ENCODE data around the gene CIROP.

Gene CIROP

DNA sequence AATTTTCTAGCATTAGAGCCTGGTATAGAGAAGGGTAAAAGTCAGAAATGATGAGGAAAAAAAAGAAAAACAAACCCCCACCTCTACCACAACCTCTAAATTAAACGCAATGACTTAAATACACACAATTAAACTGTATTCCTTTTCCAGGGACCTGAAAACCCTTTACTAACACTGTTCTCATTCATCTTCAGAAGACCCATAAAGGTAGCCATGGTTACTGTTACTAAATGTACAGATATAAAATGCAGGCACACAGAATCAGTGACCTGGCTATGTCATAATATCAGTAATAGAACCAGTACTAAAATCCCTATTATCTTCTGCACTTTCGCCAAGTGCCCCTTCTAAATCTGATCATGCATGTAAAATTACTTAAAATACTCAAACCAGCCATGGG is 11.3 kb downstream of the CIROP start:
- DNase-seq (ENCODE audit: low read depth in 1 of 2, low spot score in 1 of 2) = no peak
- TF ChIP-seq JUND (IDR thresholded peaks at IDR 0.05; ENCODE audit: low read depth) = no peak
- in situ Hi-C loops (cut with HindIII; ENCODE audit: low pct_unique_long_range_greater_than_20kb, low sequenced_read_pairs) = no loop called here

DNA sequence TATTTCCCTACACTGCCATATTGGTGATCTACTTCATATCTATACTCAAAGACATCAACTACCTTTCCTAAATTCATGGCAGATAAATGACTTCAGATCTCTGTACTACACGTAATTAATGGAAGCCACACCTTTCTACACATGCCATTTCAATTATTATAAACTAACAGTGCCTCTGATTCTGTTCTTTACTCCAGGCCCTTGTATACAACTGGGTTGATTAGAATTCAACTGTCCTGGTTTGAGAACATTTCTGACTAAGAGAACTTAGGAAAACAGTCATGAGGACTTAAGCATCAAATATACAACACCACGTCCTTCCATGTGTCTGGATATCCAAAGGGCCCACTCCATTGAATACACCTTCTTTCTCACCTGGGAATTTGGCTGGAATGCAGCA is 11.7 kb downstream of the CIROP start:
- DNase-seq (ENCODE audit: low read depth in 1 of 2, low spot score in 1 of 2) = no peak
- TF ChIP-seq JUND (IDR thresholded peaks at IDR 0.05; ENCODE audit: low read depth) = no peak
- in situ Hi-C loops (cut with HindIII; ENCODE audit: low pct_unique_long_range_greater_than_20kb, low sequenced_read_pairs) = no loop called here

DNA sequence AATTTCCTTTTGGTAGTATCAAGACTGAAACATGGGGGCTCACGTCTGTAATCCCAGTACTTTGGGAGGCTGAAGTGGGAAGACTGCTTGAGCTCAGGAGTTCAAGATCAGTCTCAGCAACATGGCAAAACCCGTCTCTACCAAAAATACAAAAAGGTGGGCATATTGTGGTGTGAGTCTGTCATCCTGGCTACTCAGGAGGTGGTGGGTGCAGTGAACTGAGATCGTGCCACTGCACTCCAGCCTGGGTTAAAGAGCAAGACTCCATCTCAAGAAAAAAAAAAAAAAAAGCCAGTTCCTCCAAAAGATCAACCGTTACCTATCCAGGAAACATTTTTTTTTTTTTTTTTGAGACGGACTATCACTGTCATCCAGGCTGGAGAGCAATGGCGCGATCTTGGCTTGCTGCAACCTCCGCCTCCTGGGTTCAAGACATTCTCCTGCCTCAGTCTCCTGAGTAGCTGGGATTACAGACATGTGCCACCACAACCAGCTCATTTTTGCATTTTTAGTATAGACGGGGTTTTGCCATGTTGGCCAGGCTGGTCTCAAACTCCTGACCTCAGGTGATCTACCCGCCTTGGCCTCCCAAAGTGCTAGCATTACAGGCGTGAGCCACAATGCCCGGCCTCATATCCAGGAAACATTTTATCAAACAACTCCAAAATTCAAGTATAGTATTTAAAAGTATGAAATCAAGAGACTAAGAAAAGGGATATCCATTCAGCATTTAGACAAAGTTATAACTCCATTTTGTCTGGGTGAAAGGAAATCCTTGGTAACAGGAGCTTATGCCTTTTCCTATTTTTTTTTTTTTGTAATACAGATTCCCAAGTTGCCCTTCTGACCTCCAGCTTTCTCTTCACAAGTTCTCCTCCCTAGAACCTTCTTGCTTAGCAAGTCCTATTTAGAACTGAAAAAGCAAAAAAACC is 13.2 kb downstream of the CIROP start:
- no peak for DNase-seq (ENCODE audit: low read depth in 1 of 2, low spot score in 1 of 2)
- no peak for TF ChIP-seq JUND (IDR thresholded peaks at IDR 0.05; ENCODE audit: low read depth)
- in situ Hi-C loops (cut with HindIII; ENCODE audit: low pct_unique_long_range_greater_than_20kb, low sequenced_read_pairs) = no loop called here

DNA sequence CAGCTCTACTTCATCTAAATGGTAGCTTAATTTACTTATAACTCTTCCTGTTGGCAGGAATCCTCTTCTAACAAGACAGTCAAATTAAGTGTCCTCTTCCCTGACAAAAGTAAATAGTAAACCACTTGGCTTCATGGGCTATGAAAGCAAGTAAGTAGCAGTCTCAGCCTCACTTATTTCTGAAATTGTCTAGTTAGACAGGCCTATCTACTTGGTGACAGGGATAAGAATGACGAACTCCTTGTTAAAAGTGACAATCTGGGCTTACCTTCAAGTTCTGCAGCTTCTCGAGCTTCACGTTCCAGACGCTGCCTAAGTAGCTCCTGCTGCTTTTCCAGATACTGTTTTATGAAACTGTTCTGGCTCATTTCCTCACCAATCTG is 14.5 kb downstream of the CIROP start:
- in situ Hi-C loops (cut with HindIII; ENCODE audit: low pct_unique_long_range_greater_than_20kb, low sequenced_read_pairs) = no loop called here
- no peak for DNase-seq (ENCODE audit: low read depth in 1 of 2, low spot score in 1 of 2)
- no peak for TF ChIP-seq JUND (IDR thresholded peaks at IDR 0.05; ENCODE audit: low read depth)

DNA sequence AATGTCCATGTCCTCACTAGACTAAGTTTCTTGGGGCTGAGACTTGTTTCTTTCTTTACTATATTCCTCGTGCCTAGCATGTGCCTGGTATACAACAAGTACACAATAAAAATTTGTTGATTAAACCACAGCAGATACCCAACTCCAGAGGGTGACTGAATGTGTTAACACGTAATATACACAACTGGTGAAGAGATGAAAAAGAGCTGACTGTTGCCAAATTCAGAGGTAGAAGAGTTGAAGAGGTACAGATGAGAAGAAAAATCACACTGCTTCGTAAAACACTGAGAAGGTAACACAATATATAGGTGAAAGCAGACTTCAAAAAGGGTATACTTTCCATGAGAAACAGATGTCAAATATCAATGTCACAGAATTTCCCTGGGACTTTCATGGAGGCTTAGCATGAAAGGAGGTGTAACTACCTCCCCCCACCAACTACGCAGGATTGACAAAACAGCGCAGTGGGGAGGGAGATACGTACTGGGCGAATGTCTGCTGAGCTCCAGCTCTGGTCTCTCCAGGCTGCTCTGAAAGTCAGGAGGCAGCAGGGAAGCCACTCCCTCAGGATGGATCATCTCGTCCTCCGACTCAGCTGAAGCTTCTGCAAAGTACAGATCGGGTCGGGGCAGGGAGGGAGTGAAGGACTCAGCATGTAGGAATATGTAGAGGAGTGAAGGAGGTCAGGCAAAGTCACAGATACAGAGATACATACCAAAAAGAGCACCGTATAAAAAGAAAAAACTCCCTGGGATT is 15.1 kb downstream of the CIROP start:
- in situ Hi-C loops (cut with HindIII; ENCODE audit: low pct_unique_long_range_greater_than_20kb, low sequenced_read_pairs) = no loop called here
- DNase-seq (ENCODE audit: low read depth in 1 of 2, low spot score in 1 of 2) = no peak
- no peak for TF ChIP-seq JUND (IDR thresholded peaks at IDR 0.05; ENCODE audit: low read depth)

DNA sequence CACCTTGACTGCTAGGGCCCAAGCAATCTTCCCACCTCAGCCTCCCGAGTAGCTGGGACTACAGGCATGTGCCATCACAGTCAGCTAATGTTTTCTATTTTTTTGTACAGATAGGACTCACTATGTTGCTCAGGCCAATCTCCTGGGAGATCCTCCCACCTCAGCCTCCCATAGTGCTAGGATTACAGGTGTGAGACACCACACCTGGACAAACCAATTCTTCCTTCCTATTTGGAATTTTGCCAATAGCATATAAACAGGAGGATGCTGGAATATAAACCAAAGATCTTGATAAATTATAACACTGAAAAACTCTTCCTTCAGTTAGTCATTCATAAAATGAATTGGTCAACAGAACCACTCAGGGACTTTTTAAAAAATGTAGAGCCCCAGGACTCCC is 18.2 kb downstream of the CIROP start:
- in situ Hi-C loops (cut with HindIII; ENCODE audit: low pct_unique_long_range_greater_than_20kb, low sequenced_read_pairs) = no loop called here
- no peak for DNase-seq (ENCODE audit: low read depth in 1 of 2, low spot score in 1 of 2)
- TF ChIP-seq JUND (IDR thresholded peaks at IDR 0.05; ENCODE audit: low read depth) = no peak

DNA sequence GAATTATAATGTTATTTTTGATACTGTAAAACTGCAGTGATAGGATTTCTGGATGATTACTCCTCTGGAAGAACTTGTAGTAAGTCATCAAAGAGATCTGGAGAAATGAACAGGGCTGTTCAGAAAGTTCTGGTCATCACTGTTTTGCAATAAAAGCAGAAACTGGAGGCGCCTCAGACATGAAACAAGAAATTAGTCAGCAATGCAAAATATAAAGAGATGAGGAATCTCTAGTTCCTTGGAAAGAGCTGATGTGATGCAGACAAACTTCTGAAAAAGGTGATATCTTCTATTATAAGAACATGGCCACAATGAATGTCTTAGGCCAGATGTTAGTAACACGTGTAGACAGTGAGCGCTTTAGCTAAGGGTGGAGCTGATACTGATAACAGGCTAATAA is 19.3 kb downstream of the CIROP start:
- in situ Hi-C loops (cut with HindIII; ENCODE audit: low pct_unique_long_range_greater_than_20kb, low sequenced_read_pairs) = no loop called here
- DNase-seq (ENCODE audit: low read depth in 1 of 2, low spot score in 1 of 2) = no peak
- TF ChIP-seq JUND (IDR thresholded peaks at IDR 0.05; ENCODE audit: low read depth) = no peak

DNA sequence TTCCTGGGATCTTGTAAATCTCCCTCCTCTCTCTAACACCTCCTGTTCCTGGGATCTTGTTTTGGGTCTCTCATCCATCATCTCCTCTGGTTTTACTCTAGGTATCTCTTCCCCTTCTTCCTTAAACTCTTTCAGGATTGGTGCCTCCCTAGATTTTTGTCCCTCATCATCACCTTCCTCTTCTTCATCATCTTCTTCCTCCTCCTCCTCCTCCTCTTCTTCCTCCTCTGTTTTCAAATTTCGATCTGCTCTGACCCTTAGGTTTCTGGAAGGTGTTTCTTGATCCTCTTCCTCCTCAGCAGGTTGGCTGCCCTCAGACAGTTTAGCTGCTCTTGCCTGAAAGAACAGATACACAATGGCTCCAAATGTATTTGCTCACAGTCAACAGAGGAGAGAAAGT is 24.3 kb downstream of the CIROP start:
- no peak for DNase-seq (ENCODE audit: low read depth in 1 of 2, low spot score in 1 of 2)
- in situ Hi-C loops (cut with HindIII; ENCODE audit: low pct_unique_long_range_greater_than_20kb, low sequenced_read_pairs) = no loop called here
- TF ChIP-seq JUND (IDR thresholded peaks at IDR 0.05; ENCODE audit: low read depth) = no peak

DNA sequence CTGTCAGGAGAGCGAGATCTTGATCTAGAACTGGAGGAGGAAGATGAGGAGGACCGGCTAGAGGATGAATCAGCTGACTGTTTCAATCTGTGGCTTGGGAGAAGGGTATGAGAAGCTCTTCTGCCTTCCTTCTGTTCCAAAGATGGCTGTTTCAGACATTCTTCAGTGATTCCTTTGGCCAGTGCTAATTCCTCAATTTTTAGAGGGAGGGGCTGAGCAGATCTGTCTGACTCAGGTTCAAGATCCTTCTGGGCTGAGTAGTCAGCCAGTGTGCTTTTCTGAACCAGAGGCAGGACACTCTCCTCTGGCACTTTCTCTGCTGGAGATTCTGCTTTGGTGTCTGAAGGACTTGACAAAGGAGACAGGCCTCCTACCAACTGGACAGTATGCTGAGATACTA is 25.1 kb downstream of the CIROP start:
- no peak for DNase-seq (ENCODE audit: low read depth in 1 of 2, low spot score in 1 of 2)
- in situ Hi-C loops (cut with HindIII; ENCODE audit: low pct_unique_long_range_greater_than_20kb, low sequenced_read_pairs) = no loop called here
- TF ChIP-seq JUND (IDR thresholded peaks at IDR 0.05; ENCODE audit: low read depth) = no peak

DNA sequence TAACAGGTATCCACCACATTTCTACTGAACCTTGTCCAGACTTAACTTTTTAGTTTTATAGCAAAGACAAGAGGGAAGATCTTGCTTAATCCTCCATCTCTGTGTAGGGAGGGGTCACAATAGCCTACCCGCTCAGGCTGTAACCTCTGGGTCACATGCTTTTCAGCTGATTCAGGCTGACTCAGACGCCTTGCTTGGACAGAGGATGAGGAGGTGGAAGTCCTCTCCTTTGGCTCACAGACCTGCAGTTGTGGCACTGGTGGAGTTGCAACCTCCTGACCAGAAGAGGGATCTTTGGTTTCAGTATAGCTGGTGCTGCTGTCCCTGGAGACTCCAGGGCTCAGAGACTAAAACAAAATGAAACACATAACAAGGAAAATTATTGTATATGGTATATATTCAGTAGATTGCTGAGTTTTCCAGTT is 26.1 kb downstream of the CIROP start:
- no peak for TF ChIP-seq JUND (IDR thresholded peaks at IDR 0.05; ENCODE audit: low read depth)
- no peak for DNase-seq (ENCODE audit: low read depth in 1 of 2, low spot score in 1 of 2)
- in situ Hi-C loops (cut with HindIII; ENCODE audit: low pct_unique_long_range_greater_than_20kb, low sequenced_read_pairs) = no loop called here

DNA sequence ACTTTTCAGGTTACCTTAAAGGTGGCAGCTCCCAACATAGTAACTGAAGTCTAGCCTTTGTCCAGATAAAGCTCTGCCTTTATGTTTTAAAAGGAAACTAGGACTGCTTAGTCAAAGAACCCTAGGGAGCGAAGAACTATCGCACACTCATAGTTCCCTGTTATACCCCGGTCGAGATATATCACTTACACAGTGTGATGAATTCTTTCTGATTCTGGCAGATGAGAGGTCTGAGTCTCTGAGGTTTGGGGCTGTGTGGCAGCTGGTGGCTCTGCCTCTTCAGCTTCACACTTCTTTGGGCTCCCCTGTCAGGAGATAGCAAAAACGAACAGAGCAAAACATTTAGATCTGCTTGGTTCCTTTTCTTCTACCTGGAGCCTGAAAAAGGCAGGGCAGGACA is 26.8 kb downstream of the CIROP start:
- no peak for DNase-seq (ENCODE audit: low read depth in 1 of 2, low spot score in 1 of 2)
- in situ Hi-C loops (cut with HindIII; ENCODE audit: low pct_unique_long_range_greater_than_20kb, low sequenced_read_pairs) = no loop called here
- TF ChIP-seq JUND (IDR thresholded peaks at IDR 0.05; ENCODE audit: low read depth) = no peak

DNA sequence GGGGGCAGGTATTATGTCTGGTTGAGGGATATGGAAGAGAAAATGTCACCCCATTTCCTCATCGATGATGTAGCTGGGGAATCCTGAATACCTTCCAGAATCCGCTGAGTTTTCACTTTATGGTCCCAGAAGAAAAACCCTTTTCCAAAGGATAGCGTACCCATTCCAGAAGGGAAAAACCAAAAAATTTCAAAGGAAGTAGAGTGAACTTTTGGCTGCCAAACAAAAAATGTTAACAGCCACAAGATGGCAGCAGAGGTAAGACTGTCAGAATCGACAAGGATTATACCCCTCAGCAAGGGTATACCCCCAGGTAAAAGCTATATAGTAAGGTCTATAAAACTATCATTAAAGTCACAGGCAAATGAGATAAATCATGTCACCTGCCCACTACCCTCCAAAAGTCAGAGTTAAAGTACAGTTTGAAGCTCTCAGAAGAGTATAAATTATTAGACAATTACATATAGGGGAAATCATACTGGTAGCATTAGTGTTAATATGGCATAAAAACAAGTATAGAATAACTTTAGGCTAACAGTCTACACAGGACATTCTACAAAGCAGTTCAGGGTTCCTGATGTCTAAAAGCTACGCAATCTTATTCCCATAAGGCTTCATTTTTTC is 27.9 kb downstream of the CIROP start:
- TF ChIP-seq JUND (IDR thresholded peaks at IDR 0.05; ENCODE audit: low read depth) = no peak
- in situ Hi-C loops (cut with HindIII; ENCODE audit: low pct_unique_long_range_greater_than_20kb, low sequenced_read_pairs) = no loop called here
- peak in 1 of 2 experiments; percentile 30 for DNase-seq (ENCODE audit: low read depth in 1 of 2, low spot score in 1 of 2)

DNA sequence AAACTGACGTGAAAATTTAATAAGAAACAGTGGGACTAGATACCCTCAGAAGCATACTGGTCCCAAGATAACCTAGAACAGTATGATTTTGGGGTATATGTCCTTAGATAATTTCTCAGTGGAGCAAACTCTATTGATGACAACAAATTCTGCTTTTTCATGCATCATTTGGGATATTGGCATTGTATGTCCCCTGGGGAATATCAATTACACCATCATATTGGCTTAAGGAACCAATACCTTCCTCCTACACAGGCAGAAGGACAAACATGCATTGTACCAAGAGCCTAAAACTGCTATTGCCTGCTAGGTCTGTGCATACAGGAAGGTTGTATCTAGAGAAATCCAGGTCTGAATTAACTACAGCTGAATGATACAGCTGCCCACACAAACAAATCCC is 29.9 kb downstream of the CIROP start:
- DNase-seq (ENCODE audit: low read depth in 1 of 2, low spot score in 1 of 2) = no peak
- no peak for TF ChIP-seq JUND (IDR thresholded peaks at IDR 0.05; ENCODE audit: low read depth)

More for the DNA sequence above, 29.9 kb downstream of the CIROP start:
- in situ Hi-C loops (cut with HindIII; ENCODE audit: low pct_unique_long_range_greater_than_20kb, low sequenced_read_pairs) = no loop called here
